ENCODE results near the gene B3GNT4. TPM values are rescaled to one million over a fixed set of nuclear protein-coding genes. Genes with fewer than 3 reads are reported as not detected.

The B3GNT4 gene
- under 0.01 TPM in 1 of 2 replicates, not detected in the other for total RNA-seq

DNA sequence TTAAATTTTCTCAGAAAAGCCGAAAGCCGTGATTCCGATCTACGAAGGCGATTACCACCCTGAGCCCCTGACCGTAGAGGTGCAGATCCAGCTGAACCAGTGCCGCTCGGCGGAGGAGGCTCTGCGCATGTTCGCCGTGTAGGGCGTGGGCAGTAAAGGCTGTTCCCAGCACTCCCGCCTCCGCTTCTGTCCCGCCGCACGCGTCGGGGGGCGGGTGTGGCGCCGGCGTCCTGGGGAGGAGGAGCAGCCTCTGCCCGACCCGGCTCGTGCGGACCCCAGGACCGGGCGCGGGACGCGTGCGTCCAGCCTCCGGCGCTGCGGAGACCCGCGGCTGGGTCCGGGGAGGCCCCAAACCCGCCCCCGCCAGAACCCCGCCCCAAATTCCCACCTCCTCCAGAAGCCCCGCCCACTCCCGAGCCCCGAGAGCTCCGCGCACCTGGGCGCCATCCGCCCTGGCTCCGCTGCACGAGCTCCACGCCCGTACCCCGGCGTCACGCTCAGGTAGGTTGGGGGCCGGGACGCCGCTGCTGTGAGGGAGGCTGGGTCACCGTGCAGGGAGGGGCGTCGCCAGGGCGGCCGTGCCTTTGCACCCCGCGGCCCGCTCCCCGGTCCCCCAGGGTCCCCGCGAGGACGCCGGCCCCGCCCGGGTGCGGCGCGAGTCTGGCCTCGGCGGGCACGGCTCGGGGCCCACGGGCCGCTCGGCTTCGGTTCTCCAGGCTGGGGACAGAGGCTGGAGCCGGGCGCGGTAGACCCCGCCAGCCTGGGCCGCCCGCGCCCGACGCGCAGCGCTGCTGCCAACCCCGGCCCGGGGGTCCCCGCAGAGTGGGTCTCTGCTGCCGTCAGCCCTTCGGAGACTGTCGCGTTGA lies at the start of gene B3GNT4:
TSS of gene B3GNT4 (plus strand) at position 409 of the 866 bp plus-strand sequence. CDS start 910 bp downstream, outside the sequence.

DNA sequence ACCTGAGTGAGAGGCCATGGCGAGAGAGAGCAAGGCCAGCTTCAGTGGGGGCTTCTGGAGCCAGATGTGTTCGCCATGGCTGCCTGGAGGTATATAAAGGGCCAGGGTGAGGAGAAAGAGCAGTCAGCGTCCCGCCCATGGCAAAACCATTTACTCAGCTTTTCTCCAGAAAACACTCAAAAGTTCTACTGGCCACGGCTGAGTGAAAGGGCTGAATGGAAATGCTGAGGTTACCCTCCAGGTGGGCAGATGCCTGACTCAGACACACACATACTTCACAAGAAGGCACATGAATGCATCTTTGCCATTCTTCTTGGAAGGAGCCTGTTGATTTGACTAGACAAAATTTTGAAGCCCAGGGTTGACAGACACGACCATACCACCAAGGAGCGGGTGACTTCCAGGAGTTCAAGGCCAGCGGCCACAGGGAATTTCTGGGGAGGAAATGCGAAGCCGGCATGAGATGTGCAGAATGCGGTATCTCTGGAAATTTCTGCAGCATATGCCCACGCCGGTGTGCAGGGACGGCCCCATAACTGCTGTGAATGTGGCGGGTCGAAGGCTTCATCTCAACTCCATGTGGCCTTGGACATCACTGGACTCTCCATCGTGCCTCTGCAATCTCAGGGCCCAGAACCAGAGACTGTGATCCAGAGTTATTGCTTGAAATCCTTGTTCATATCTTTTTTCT lies 29.2 kb upstream of the B3GNT4 start, which contains the start of gene IL31:
TSS of gene IL31 (minus strand) at position 67 of the 691 bp plus-strand sequence. CDS start at position 18, 49 bp downstream.

DNA sequence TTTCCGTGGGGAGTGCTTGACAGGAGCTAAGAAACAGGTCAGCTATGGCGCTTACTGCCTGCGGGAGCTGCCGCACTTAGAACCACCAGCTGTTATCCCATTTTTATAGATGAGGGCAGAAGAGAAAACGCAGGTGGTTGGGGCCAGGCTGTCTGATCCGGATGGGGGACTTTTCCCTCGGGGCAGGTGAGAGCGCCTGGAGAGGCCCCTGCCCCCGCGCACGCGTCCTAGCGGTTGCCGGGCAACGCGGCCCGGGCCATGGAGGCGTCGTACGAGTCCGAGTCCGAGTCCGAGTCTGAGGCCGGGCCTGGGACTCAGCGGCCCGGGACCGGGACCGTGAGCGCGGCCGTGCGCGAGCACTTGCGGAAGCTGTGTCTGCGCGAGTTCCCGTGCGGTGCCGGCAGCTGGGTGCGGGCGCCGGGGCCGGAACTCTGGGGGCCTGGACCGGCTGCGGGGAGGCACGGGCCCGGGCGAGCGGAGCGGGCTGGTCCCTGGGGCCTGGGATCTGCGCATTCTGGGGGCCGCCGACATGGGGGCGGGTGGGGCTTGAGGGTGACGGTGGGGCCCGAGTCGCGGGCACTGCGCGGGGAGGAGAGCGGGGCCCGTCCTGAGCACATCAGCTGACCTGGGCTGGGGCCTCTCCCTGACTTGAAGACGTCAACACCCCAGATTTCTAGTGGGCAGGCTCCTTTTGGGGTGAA lies 20.5 kb upstream of the B3GNT4 start, which contains the start of gene LRRC43:
TSS of gene LRRC43 (plus strand) at position 237 of the 701 bp plus-strand sequence. CDS start at position 259, 22 bp downstream.

DNA sequence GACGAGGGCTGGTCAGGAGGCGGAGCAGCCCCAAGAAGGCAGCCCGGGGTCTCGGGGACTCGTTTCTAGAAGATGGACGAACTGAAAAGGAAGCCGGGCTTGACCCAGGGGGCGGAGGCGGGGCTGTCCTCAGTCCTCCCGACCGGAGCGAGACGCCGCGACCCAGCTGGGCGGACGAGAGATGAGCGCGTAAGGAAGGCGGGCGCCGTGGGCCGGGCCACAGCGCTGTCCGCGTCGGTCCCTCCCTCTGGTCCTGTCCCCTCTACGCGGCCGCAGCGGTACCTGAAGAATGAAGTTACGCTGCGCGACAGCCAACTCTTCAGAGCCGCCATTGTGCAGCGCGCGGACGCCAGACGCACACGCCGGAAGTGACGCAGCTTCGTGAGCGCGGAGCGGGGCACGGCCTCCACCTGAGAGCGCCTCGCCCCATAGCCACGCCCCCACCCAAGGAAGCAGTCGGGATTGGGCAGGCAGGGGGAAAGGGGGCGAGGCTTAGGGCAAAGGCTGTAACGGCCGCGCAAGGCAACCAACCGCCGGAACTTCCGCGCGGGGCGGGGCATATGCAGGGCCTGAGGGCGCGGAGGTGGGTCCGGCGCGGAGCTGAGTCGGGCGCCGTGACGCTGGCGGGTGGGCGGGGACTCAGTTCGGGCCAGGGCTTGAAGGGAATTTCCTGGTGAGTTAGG lies 22.3 kb downstream of the B3GNT4 start, which contains the start of gene DIABLO:
TSS of gene DIABLO (minus strand) at position 370 of the 683 bp plus-strand sequence. CDS start at position 332, 38 bp downstream.

Other genes with a start within 250 kb of the B3GNT4 start
- 3.2 and 9.7 TPM in 2 replicates for gene BCL7A, start 181.8 kb upstream of the B3GNT4 start, total RNA-seq
- 12.1 and 35.0 TPM in 2 replicates for gene MLXIP, start 125.0 kb upstream of the B3GNT4 start, total RNA-seq
- gene IL31, start 29.5 kb upstream of the B3GNT4 start, total RNA-seq, result not detected in 2 replicates
- gene LRRC43, start 20.6 kb upstream of the B3GNT4 start, total RNA-seq, result 0.81 and 0.82 TPM in 2 replicates
- 52.8 and 67.2 TPM in 2 replicates for gene DIABLO, start 22.3 kb downstream of the B3GNT4 start, total RNA-seq
- 15.1 and 24.4 TPM in 2 replicates for gene VPS33A, start 62.8 kb downstream of the B3GNT4 start, total RNA-seq
- 32.4 and 67.1 TPM in 2 replicates for gene CLIP1, start 219.0 kb downstream of the B3GNT4 start, total RNA-seq